Tibial nerve (tissue), 4 donors: ENCODE measurements around the gene RTN3. TPM values are rescaled to one million over a fixed set of nuclear protein-coding genes. Genes with fewer than 3 reads are reported as not detected.
A peak's percentile ranks its signal among the peaks of the same experiment; 100 is the strongest.
"Not testable (repeated sequence)": the region's sequence is repeated elsewhere in the genome, so short reads cannot be mapped to it uniquely, and the experiment has no call there.

Experiments
- DNase-seq, 2 donors: peaks; one replicate each; pipeline ENCODE4 v3.0.0-alpha.2; 2019; ENCODE audit warnings: low spot score in 2 of 2
- H3K27ac ChIP-seq, 4 donors: fragments of 200-600 bp; sonication (generic) in 3 of 4; one replicate each; pipeline ENCODE4 v1.5.1; 2017 to 2019; ENCODE audit warnings: mild to moderate bottlenecking in 1 of 4
- H3K27me3 ChIP-seq, 2 donors: fragments of 200-600 bp; sonication (generic) in 1 of 2; one replicate each; pipeline versions ENCODE4 v1.5.1 to v1.6.0; 2017 to 2019
- H3K36me3 ChIP-seq, 3 donors: fragments of 200-600 bp; sonication (generic); one replicate each; pipeline ENCODE4 v1.5.1; 2018 to 2019
- H3K4me1 ChIP-seq, 4 donors: fragments of 200-600 bp; sonication (generic) in 3 of 4; one replicate each; pipeline ENCODE4 v1.5.1; 2017 to 2019
- H3K4me3 ChIP-seq, 4 donors: fragments of 200-600 bp; sonication (generic) in 3 of 4; one replicate each; pipeline ENCODE4 v1.5.1; 2017 to 2019; ENCODE audit warnings: mild to moderate bottlenecking in 1 of 4, moderate library complexity in 1 of 4
- H3K9me3 ChIP-seq, 4 donors: fragments of 200-600 bp; sonication (generic) in 3 of 4; one replicate each; pipeline ENCODE4 v1.5.1; 2017 to 2019
- EP300 ChIP-seq, 2 donors: sonication (generic); formaldehyde crosslinking; IDR thresholded peaks; one replicate each; pipeline ENCODE4 v1.6.1; 2017; ENCODE audit warnings: antibody characterized with exemption in 2 of 2, mild to moderate bottlenecking in 1 of 2
- POLR2A ChIP-seq, 2 donors: fragments of 450-650 bp; IDR thresholded peaks; one replicate each; pipeline ENCODE4 v1.6.1; 2017; ENCODE audit warnings: antibody characterized with exemption in 2 of 2, mild to moderate bottlenecking in 2 of 2, moderate library complexity in 2 of 2
- WGBS, 2 donors: methylation state at CpG; one replicate each; pipeline ENCODE4 v1.1.5; 2018; 5-methylcytosine and 5-hydroxymethylcytosine counted together
- total RNA-seq, 4 donors: library from RNA; depleted of rRNA; stranded (reverse); fragments of >200 nt; gene quantifications; one replicate each; pipeline ENCODE4 v1.1.0, GENCODE V29; 2016
- TF ChIP-seq, protein P1 (sequence below), 5 experiments: fragments of 200-600 bp in 3 of 5; fragments of 450-650 bp in 2 of 5; sonication (generic) in 3 of 5; IDR thresholded peaks; one replicate each; pipeline ENCODE4 v1.5.1; 2016 to 2019; ENCODE audit warnings: antibody characterized with exemption in 5 of 5, mild to moderate bottlenecking in 3 of 5, moderate library complexity in 2 of 5

Gene RTN3
- total RNA-seq, 4 donors from 2014 or later, result 88.8 to 148 (median 116) TPM

DNA sequence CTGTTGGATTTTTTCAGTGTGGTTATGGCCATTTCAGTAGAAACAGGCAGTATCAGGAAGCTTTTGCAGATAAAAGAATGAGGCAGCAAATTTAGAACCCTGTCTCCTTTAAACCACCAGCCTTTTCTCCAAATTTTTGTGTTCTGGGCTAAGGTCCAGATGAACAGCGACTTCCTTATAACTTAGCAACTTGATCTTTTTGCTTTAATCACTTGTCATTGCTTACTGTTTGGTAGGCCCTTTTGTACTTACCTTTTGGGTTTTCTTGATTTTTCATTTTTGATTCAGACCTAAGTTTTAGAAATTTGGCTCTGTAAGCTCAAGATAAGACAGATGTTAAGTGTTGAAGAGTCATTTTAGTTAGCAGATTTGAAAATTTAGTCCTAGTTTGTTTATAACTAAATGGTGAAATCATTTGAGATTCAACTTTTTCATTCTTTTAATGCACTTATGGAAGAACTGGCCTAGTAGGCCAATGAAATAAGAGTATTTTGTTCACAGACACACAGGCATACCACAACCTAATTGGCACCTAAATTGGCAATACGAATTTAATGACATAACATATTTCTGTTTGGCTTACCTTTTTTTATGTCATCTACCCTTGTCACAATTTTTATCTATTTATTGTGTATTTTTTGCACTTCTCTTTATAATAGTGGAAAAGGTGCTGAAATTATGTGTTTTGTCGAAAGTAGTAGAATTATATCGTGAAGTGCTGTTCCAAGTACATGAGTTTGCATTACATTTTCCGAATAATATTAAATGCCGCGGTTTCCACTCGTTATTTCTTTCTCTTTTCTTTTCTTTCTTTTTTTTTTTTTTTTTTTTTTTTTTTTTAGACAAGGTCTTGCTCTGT lies 2.1 kb downstream of the RTN3 start:
- TF ChIP-seq EP300 (IDR thresholded peaks at IDR 0.05), result no peak
- no peak for TF ChIP-seq POLR2A (IDR thresholded peaks at IDR 0.05)
- TF ChIP-seq, protein P1, sequence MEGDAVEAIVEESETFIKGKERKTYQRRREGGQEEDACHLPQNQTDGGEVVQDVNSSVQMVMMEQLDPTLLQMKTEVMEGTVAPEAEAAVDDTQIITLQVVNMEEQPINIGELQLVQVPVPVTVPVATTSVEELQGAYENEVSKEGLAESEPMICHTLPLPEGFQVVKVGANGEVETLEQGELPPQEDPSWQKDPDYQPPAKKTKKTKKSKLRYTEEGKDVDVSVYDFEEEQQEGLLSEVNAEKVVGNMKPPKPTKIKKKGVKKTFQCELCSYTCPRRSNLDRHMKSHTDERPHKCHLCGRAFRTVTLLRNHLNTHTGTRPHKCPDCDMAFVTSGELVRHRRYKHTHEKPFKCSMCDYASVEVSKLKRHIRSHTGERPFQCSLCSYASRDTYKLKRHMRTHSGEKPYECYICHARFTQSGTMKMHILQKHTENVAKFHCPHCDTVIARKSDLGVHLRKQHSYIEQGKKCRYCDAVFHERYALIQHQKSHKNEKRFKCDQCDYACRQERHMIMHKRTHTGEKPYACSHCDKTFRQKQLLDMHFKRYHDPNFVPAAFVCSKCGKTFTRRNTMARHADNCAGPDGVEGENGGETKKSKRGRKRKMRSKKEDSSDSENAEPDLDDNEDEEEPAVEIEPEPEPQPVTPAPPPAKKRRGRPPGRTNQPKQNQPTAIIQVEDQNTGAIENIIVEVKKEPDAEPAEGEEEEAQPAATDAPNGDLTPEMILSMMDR (IDR thresholded peaks at IDR 0.05), result no peak
- Histone ChIP-seq H3K4me1 (peaks cover 0 to 54% (median 22%) of the 10 kb centered on the region in 4 donors), H3K27ac (peak overlapping the region in 3 of 4 donors; percentile 20 to 97 (median 92)), H3K36me3 (no peaks in the 10 kb centered on the region), H3K27me3 (no peaks in the 10 kb centered on the region), H3K4me3 (peak overlapping the region in 2 of 4 donors; percentile 98 to 99), H3K9me3 (no peaks in the 10 kb centered on the region)
- DNase-seq, result no peak
- 76 to 79% methylated on average over 8 of the region's 8 CpGs for WGBS, 2 donors

DNA sequence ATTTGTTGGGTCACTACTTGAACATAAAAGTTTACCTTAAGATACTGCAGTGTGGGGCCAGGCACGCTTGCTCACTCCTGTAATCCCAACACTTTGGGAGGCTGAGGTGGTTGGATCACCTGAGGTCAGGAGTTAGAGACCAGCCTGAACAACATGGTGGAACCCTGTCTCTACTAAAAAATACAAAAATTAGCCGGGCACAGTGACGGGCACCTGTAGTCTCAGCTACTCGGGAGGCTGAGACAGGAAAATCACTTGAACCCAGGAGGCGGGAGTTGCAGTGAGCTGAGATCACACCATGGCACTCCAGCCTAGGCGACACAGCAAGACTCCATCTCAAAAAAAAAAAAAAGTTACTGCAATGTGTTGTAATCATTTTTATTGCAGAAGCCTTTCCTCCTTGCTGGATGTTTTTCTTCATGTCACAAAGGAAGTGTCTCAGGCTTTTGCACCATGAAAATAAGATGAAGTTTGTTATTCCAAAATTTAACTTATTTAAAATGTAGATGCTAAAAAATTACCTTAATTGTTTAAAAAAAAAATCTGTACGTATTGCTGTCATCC lies 3.9 kb downstream of the RTN3 start:
- WGBS, 2 donors, result 88 to 89% methylated on average over 7 of the region's 7 CpGs
- peaks cover 0 to 66% (median 22%) of the 10 kb centered on the region in 4 donors for H3K4me1 ChIP-seq
- not testable (repeated sequence) for H3K36me3 ChIP-seq, H3K4me3 ChIP-seq, H3K27ac ChIP-seq, H3K9me3 ChIP-seq, H3K27me3 ChIP-seq, DNase-seq

DNA sequence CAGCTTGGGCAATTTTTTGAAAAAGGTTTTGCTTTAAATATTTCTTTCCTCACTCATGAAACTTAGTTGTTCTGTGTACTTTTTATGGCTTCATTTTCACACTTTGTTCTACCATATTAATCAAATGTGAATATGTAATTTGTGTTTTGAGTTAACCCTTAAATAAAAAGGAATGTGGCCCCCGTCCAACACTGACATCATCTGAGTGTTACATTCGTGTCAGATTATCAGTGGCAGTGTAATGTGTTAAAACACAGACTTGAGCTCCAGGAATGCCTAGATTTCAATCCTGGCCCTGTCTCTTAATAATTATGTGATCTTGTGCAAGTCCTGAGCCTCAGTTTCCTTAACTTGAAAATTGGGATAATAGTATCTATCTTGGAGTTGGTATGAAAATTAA lies 5.6 kb downstream of the RTN3 start:
- no peaks in the 10 kb centered on the region for H3K9me3 ChIP-seq
- peak overlapping the region in 1 of 4 donors; percentile 20 for H3K27ac ChIP-seq
- no peaks in the 10 kb centered on the region for H3K36me3 ChIP-seq
- no peak overlapping the region for H3K4me3 ChIP-seq
- TF ChIP-seq POLR2A (IDR thresholded peaks at IDR 0.05) (no peak), EP300 (IDR thresholded peaks at IDR 0.05) (no peak)
- TF ChIP-seq, protein P1 (IDR thresholded peaks at IDR 0.05), result no peak
- no peak for DNase-seq
- H3K4me1 ChIP-seq, result peaks cover 0 to 57% (median 22%) of the 10 kb centered on the region in 4 donors
- H3K27me3 ChIP-seq, result no peaks in the 10 kb centered on the region
- WGBS, 2 donors, result 26 to 42% methylated on average over 2 of the region's 2 CpGs

DNA sequence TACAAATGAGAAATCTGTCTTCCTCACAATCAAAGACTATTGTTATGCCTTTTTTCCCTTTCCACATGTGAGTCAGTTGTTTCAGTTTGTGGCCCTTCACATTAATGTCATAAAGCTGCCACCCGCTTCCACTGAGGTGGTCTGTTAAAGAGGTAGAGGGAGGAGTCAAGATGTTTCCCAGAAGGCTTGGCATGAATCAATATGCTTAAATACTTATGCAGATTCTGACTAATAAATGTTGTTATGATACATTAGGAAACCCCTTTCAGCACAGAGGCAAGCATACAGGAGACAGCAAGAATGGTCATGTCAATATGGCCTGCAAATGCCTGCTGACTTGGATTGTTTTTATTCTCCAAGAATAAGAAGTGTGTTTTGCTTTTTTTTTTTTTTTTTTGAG lies 6.5 kb downstream of the RTN3 start:
- no peak overlapping the region for H3K4me3 ChIP-seq
- H3K36me3 ChIP-seq, result no peaks in the 10 kb centered on the region
- H3K9me3 ChIP-seq, result no peaks in the 10 kb centered on the region
- 76 to 90% methylated on average over 1 of the region's 1 CpG for WGBS, 2 donors
- no peak for DNase-seq
- H3K4me1 ChIP-seq, result peaks cover 0 to 51% (median 18%) of the 10 kb centered on the region in 4 donors
- no peak overlapping the region for H3K27ac ChIP-seq
- H3K27me3 ChIP-seq, result no peaks in the 10 kb centered on the region
- no peak for TF ChIP-seq EP300 (IDR thresholded peaks at IDR 0.05)
- TF ChIP-seq, protein P1 (IDR thresholded peaks at IDR 0.05), result no peak
- TF ChIP-seq POLR2A (IDR thresholded peaks at IDR 0.05), result no peak

DNA sequence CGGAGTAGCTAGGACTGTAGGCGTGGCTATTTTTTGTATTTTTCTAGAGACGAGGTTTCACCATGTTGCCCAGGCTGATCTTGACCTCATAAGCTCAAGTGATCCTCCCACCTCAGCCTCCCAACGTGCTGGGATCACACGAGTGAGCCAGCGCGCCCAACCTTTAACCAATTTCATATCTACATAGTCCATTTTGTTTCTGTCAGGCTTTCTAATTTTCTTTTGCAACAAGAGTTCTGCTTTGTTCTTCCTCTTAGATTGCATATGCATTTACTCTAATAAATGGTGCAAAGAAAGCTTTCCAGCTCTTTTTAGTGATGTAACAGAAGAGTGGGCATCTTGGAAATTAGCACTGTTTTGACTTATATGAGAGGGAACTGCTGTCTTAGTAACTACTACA lies 13.3 kb downstream of the RTN3 start:
- Histone ChIP-seq H3K9me3 (no peaks in the 10 kb centered on the region), H3K4me3 (no peak overlapping the region), H3K27me3 (no peaks in the 10 kb centered on the region), H3K4me1 (peaks cover 0 to 16% (median 0%) of the 10 kb centered on the region in 4 donors), H3K27ac (no peak overlapping the region), H3K36me3 (no peaks in the 10 kb centered on the region)
- DNase-seq, result no peak
- TF ChIP-seq POLR2A (IDR thresholded peaks at IDR 0.05) (no peak), EP300 (IDR thresholded peaks at IDR 0.05) (no peak)
- TF ChIP-seq, protein P1 (IDR thresholded peaks at IDR 0.05), result no peak
- WGBS, 2 donors, result 79 to 86% methylated on average over 7 of the region's 7 CpGs
